ENCODE results near the gene OR2AG2. TPM values are rescaled to one million over a fixed set of nuclear protein-coding genes. Genes with fewer than 3 reads are reported as not detected.
"Not testable (repeated sequence)": the region's sequence is repeated elsewhere in the genome, so short reads cannot be mapped to it uniquely, and the experiment has no call there.

Gene OR2AG2
- total RNA-seq, 4 donors from 2014 or later: not detected

DNA sequence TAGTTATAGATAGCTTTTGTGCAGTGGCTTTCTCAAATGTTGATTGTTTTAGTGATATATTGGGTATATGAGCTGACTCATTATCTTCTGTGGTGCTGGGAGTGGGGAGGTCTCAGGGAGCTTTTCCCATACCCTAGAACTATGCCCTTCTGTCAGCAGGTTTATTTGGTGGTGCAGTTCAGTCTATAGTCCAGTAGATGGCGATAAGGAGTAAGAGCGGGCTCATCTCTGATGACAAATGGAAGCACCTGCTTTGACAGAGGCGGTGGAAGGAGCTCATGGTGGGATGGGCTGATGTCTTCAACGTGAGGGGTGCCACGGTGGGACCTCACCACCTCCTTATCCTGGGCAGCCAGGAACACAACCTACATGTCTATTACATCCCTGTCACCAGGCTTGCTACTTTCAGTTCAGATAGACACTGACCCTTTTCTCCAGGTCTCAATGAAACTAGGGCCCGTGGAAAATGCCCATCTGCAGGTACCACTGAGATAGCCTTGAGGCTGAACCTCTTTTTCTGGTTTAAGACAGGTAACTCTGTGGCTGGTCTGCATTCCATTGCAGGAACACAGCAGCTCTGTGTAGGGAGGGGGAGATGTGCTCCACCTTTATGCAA is 40.7 kb upstream of the OR2AG2 start:
- Histone ChIP-seq H3K4me1 (no peaks in the 10 kb centered on the region), H3K36me3 (no peaks in the 10 kb centered on the region), H3K9me3 (no peaks in the 10 kb centered on the region), H3K27ac (no peak overlapping the region), H3K27me3 (no peaks in the 10 kb centered on the region), H3K4me3 (no peak overlapping the region)
- TF ChIP-seq POLR2A (IDR thresholded peaks at IDR 0.05) (no peak), CTCF (IDR thresholded peaks at IDR 0.05 in 4 of 5, conservative IDR thresholded peaks at IDR 0.05 in 1 of 5) (peak; percentile 20 to 79 (median 61))
- ATAC-seq (no peak), DNase-seq (no peak)
- intact Hi-C loops (cut with DNase I; ENCODE audit: low total_unique reads): loop anchor here (10.0 kb wide), 1 partner anchor 462 kb away; no protein-coding TSS in a partner anchor
- in situ Hi-C loops (cut with MboI; ENCODE audit: low sequenced_read_pairs in 4 of 4): no loop called here

- ATAC-seq; H3K36me3 ChIP-seq; H3K9me3 ChIP-seq; DNase-seq; intact Hi-C loops (cut with DNase I; ENCODE audit: low total_unique reads); H3K27me3 ChIP-seq; H3K27ac ChIP-seq; H3K4me3 ChIP-seq; H3K4me1 ChIP-seq; in situ Hi-C loops (cut with MboI; ENCODE audit: low sequenced_read_pairs in 4 of 4): not testable (repeated sequence)
These were observed 29.3 kb upstream of the OR2AG2 start for GRCh38 chr11:6801075-6801474.

DNA sequence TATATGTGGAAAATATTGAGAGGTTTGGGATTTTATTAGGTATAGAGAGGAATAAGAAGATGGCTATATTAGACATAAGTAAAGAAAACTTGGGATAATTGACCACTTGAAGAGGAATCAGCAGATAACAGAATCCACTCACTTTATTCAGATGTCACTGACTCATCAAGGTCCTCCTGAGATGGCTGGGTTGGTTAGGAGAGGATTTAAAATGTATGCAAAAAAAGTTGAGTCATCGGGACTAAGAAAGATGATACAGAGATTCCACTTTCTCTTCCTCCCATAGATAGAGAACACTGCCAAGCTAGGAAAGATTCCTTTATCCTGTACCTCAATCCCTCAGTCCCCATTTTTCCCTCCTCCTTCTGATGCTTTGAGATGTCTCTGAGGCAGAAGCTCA is 27.6 kb upstream of the OR2AG2 start, which contains the start of gene OR6A2:
Gene OR6A2 (minus strand): TSS at position 288 of the 400 bp plus-strand sequence. CDS start 3,981 bp downstream, outside the sequence.
- Histone ChIP-seq H3K4me1 (no peaks in the 10 kb centered on the region), H3K36me3 (no peaks in the 10 kb centered on the region), H3K27ac (no peak within 1 kb of the TSS), H3K27me3 (no peaks in the 10 kb centered on the region), H3K4me3 (no peak within 1 kb of the TSS), H3K9me3 (no peaks in the 10 kb centered on the region)
- intact Hi-C loops (cut with DNase I; ENCODE audit: low total_unique reads): no loop called here
- DNase-seq: no peak
- no peak for TF ChIP-seq POLR2A (IDR thresholded peaks at IDR 0.05)
- no peak for TF ChIP-seq CTCF (IDR thresholded peaks at IDR 0.05 in 4 of 5, conservative IDR thresholded peaks at IDR 0.05 in 1 of 5)
- in situ Hi-C loops (cut with MboI; ENCODE audit: low sequenced_read_pairs in 4 of 4): no loop called here
- ATAC-seq: no peak

DNA sequence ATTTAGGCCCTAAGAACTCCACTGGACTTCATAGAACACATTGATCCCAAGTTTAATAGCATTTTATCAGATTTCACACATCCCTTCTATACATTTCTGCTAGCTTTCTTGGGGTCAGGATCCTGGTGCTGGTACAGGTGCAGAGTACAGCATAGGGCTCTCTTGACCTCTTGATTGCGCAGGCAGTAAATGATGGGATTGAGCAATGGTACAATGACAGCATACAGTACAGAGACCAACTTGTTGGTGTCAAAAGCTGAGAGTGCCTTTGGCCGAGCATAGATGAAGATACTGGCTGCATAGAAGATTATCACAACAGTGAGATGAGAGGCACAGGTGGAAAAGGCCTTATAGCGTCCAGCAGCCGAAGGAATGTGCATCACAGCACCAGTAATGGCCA is 22.9 kb upstream of the OR2AG2 start:
- H3K4me3 ChIP-seq: no peak overlapping the region
- intact Hi-C loops (cut with DNase I; ENCODE audit: low total_unique reads) (no loop called here), in situ Hi-C loops (cut with MboI; ENCODE audit: low sequenced_read_pairs in 4 of 4) (no loop called here)
- TF ChIP-seq POLR2A (IDR thresholded peaks at IDR 0.05) (no peak), CTCF (IDR thresholded peaks at IDR 0.05 in 4 of 5, conservative IDR thresholded peaks at IDR 0.05 in 1 of 5) (no peak)
- H3K4me1 ChIP-seq: no peaks in the 10 kb centered on the region
- H3K36me3 ChIP-seq: no peaks in the 10 kb centered on the region
- no peak overlapping the region for H3K27ac ChIP-seq
- ATAC-seq (no peak), DNase-seq (no peak)
- H3K9me3 ChIP-seq: no peaks in the 10 kb centered on the region
- H3K27me3 ChIP-seq: no peaks in the 10 kb centered on the region

DNA sequence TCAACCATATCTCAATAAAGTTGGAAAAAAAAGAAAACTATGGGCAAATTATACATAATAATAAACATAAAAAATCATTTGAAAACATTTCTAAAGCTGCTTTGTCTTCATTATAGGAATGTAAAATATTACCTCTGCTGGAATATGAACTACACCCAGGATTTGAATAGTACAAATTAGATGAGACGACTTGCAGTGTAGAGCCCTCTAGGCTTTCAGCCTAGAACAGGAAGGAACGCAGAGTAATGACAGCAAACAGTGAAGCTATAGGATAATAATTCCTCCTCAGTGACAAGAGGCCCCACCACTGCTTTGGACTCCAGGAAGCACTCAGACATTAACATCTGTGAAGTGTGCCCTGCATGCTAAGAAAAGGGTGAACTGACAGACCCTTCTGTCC is 18.8 kb upstream of the OR2AG2 start:
- no peak for DNase-seq
- Histone ChIP-seq H3K27me3 (no peaks in the 10 kb centered on the region), H3K4me3 (no peak overlapping the region), H3K36me3 (no peaks in the 10 kb centered on the region), H3K4me1 (no peaks in the 10 kb centered on the region), H3K27ac (no peak overlapping the region), H3K9me3 (no peaks in the 10 kb centered on the region)
- TF ChIP-seq CTCF (IDR thresholded peaks at IDR 0.05 in 4 of 5, conservative IDR thresholded peaks at IDR 0.05 in 1 of 5) (no peak), POLR2A (IDR thresholded peaks at IDR 0.05) (no peak)
- ATAC-seq: no peak
- intact Hi-C loops (cut with DNase I; ENCODE audit: low total_unique reads): no loop called here
- in situ Hi-C loops (cut with MboI; ENCODE audit: low sequenced_read_pairs in 4 of 4): no loop called here

Data from gastrocnemius medialis (tissue), 4 donors.